C4-2B (cell line): ENCODE data around the gene ICAM4.

Experiments
- ZFX ChIP-seq: fragments of 450-650 bp; IDR thresholded peaks from 2 replicates; pipeline ENCODE4 v1.6.1; 2017
- TF ChIP-seq, protein P1 (sequence below): fragments of 450-650 bp; conservative IDR thresholded peaks from 2 replicates; pipeline ENCODE4 v1.5.1; 2017; ENCODE audit warnings: mild to moderate bottlenecking

DNA sequence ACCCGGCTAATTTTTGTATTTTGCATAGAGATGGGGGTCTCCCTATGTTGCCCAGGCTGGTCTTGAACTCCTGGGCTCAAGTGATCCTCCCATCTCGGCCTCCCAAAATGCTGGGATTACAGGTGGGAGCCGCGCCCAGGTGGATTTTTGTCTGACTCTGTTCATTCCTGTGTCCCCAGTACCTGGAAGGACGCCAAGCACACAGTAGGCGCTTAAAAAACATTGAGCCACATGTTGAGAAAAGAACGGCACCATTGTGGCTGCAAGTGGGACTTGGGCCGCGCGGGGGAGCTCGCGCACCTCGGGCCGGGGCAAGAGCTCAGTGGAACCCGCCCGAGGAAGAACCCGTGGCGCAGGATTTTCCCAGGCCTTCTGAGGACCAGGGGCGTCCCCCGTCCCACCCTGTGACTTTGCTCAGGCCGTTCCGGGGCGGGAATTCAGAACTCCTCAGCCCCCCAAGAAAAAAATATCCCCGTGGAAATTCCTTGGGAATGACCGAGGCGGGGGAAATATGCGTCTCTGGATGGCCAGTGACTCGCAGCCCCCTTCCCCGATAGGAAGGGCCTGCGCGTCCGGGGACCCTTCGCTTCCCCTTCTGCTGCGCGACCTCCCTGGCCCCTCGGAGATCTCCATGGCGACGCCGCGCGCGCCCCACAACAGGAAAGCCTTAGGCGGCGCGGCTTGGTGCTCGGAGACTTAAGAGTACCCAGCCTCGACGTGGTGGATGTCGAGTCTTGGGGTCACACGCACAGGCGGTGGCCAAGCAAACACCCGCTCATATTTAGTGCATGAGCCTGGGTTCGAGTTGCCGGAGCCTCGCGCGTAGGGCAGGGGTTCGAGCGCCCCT lies 17.2 kb upstream of the ICAM4 start:
- TF ChIP-seq, protein P1, sequence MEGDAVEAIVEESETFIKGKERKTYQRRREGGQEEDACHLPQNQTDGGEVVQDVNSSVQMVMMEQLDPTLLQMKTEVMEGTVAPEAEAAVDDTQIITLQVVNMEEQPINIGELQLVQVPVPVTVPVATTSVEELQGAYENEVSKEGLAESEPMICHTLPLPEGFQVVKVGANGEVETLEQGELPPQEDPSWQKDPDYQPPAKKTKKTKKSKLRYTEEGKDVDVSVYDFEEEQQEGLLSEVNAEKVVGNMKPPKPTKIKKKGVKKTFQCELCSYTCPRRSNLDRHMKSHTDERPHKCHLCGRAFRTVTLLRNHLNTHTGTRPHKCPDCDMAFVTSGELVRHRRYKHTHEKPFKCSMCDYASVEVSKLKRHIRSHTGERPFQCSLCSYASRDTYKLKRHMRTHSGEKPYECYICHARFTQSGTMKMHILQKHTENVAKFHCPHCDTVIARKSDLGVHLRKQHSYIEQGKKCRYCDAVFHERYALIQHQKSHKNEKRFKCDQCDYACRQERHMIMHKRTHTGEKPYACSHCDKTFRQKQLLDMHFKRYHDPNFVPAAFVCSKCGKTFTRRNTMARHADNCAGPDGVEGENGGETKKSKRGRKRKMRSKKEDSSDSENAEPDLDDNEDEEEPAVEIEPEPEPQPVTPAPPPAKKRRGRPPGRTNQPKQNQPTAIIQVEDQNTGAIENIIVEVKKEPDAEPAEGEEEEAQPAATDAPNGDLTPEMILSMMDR = peak; percentile 98
- no peak for TF ChIP-seq ZFX
